Amygdala (tissue), 56 donors: ENCODE measurements around the gene BCOR.

Experiments used
- DNase-seq, 56 donors: peaks; one replicate each; lab custom pipeline; 2025; lab: John Stamatoyannopoulos, UW

BCOR gene

DNA sequence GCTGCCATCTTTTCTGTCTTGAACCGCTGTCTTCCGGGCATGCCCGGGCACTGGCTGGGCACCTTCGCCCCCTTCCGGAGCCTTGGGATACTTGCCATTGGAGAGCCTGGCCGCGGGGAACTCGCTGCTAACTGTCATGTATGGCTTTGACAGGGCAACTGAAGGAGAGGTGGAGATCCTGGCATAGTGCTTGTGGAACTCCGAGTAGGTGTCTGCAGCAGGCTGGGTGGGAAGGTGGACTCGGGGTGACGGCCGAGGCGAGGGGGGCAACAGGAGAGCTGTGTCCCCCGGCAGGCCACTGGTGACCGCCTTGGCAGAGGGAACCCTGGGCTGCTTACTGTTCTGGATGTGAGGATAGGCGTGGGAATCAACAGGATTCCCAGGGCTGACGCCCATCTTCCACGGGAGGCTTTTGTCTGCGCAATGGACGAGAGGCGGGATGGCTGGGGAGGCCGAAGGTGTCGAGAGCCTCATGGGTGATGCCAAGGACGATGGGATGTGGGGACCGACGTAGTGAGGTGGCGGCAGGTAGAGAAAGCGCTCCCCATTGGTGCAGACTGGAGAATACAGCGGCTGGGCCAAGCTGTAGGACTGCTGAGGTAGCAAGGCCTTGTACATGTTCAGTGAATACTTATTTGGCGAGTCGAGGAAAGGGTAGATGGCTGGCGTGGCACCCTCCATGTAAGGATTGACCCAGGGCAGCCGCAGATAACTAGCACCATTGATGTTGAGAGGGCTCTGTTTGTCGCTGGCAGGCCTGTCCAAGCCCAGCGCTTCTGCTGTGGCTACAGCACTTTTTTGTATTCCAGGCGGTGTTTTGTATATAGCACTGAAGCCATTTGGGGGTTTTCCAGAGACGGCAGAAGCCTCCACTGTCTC lies 23.4 kb downstream of the BCOR start:
- DNase-seq = peak in 2 of 56 donors; percentile 6 to 17

DNA sequence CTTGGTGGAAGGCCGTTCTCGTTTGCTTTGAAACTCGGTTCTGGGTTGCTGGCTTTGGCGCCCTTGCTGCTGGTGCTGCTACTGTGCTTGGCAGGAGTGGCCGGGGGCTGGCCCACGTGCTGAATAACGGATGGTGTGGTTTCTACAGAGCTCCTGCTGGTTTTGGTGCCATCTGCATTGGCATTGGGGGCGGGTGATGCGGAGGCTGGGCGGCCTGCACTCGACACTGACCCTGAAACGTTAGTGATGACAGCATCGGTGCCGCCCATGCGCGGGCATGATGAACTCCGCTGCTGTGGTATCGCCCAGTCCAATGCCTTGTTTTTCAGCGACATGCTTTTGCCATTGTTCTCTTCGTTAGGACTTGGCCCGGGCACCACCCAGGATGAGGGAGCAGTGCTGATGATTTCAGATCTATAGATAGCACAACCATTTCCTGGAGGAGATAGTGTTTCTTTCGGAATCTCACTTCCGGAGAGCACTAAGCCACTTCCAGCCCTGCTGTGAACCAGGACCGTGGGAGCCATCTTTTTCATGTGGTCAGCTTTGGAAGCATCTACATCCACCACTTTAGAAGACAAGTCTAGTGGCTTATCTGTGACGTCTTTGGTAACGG lies 24.2 kb downstream of the BCOR start:
- no peak for DNase-seq

GRCh38 chrX:40072246-40072645 lies 25.5 kb downstream of the BCOR start:
- DNase-seq = no peak

GRCh38 chrX:40068048-40068447 lies 29.7 kb downstream of the BCOR start:
- DNase-seq = no peak

DNA sequence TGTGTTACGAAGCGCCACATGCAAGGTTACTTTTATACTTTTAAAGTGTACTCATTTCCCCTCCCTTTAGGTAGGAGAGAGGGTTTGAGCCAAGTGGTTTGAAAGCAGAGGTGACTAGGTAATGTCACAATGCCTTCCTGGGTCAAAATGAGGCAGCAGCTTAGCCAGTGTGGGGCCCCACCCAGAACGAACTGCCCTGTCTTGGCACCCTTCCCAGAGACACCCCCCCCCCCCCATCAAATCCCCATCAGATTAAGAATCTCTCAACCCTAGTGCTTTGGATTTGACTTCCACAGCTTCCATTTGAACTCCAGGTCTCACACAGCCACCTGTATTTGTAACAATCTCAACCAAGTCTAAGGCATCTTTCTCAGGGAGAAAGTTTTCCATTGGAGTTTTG lies 31.1 kb downstream of the BCOR start:
- no peak for DNase-seq

GRCh38 chrX:40065296-40066046 lies 32.3 kb downstream of the BCOR start:
- DNase-seq = no peak

GRCh38 chrX:40064055-40064597 lies 33.6 kb downstream of the BCOR start:
- no peak for DNase-seq

GRCh38 chrX:40063555-40063954 lies 34.2 kb downstream of the BCOR start:
- DNase-seq = no peak

DNA sequence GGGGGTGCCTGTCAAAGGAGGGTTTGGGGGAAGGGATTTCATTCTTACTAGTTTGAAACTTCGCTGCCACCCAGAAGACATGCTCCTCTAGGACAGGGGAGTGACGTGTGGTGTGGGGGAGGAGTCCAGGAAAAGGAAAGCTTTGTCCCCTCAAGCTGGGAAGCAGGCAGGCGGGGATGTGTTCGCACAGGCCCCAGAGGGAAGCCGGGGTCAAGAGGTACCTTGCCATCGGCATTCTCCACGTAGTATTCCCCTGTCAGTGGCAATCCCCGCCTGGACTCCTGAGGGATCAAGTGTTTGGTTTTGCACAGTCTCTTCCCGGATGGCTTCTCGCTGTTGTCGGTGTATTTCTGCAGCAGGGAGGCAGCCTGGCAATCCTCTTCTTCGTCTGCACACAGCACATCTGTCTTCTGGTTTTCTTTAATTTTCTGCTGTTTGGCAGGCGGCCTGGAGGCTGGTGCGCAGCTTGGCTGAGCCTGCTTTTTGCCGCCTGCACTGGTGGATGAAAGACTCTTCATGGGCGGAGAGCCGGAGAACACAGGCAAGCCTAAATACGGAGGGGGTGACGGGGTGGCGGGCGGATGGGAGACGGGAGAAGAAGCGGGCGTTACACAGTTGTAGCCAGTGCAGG lies 35.1 kb downstream of the BCOR start:
- peak in 35 of 56 donors; percentile 1 to 55 (median 17) for DNase-seq

- DNase-seq = no peak
These were observed 35.8 kb downstream of the BCOR start for GRCh38 chrX:40061871-40062524.

DNA sequence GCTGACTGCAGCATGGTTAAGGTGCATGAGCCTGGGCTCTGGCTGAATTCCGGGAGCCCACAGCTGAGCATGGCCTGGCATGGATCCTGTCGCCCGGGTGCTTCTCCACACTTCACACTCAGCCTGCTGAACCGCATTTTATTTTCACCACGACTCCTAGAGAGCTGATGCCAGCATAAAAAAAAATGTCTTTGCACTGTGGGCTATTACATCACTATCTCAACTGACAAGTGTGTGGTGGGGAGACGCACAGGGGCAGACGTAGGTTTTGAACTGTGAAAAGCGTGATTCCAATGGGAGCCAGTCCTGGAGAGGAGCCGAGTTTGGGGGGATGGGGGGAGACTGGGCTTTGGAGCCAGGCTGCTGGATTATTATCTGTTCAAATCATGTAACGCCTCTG lies 36.8 kb downstream of the BCOR start:
- no peak for DNase-seq

GRCh38 chrX:40060356-40060845 lies 37.4 kb downstream of the BCOR start:
- no peak for DNase-seq

- DNase-seq = peak in 19 of 56 donors; percentile 2 to 47 (median 15)
These were observed 39.0 kb downstream of the BCOR start for GRCh38 chrX:40058719-40059118.

- no peak for DNase-seq
These were observed 40.4 kb downstream of the BCOR start for GRCh38 chrX:40057405-40057804.

DNA sequence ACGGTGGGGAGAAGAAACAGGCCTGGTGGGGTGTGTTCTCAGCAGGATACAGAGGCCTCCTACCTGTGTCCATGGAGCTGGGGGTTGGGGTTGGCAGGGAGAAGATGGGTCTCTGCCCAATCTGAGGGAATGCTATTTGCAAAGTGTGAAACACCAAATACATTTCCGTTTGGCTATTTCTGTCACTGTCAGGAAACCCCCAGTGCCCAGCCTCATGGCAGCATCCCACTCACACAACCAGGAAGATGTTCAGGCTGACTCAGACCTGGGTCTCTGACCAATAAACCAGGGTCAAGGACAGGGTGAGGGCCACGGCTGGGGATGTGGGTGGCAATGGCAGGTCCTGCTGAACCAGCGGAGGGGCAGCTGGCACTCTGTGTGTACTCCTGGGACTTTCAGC lies 41.3 kb downstream of the BCOR start:
- no peak for DNase-seq

DNA sequence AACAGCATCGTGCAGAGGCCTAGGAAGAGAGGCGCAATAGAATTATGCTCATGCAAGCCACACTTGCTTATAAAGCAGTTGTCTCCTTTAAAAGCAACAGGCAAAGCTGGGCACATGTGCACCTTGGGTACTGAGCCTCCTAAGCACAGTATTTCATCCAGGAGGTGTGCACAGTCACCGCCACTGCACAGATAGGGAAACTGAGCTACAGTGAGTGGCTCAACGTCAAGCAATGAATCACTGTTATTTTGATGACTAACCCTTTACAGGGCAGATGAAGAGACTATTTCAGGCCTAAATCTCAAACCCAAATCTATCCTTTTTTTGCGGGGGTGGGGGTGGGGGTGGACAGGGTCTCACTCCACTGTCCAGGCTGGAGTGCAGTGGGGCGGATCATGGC lies 42.3 kb downstream of the BCOR start:
- no peak for DNase-seq

GRCh38 chrX:40054793-40055192 lies 43.0 kb downstream of the BCOR start:
- DNase-seq = no peak

- DNase-seq = no peak
These were observed 47.2 kb downstream of the BCOR start for GRCh38 chrX:40050532-40050931.

DNA sequence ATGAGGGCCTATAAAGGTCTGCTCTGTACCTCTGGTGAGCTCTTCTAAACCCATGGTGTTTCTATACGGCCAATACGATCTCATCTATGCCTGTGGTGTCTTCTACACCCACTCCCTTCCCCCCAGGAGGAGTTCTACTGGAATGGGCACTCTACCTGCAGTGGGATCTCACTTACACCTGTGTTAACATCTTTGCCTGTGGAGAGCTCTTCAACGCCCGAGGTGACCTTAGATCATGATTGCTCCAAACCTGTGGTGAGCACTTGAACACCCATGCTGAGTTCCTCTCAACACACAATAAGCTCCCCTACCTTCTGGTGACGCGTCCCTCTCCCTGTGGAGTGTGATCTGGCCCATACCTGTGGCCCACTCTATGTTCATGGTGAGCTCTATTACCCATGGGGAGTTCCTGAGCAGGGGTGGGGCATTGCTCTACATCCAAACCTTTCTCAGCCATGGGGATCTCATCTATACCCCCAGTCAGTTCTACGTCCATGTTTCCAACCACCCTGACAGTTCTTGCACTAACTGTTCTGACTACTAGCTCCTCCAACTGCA lies 48.6 kb downstream of the BCOR start:
- no peak for DNase-seq

GRCh38 chrX:40047485-40047884 lies 50.3 kb downstream of the BCOR start:
- DNase-seq = no peak
